Neural cell (in vitro differentiated cells): ENCODE data around the gene DNAAF5. TPM values are rescaled to one million over a fixed set of nuclear protein-coding genes. Genes with fewer than 3 reads are reported as not detected.

Source experiments
- H2AFZ ChIP-seq: fragments of 200-600, 300-800 bp; sonication (generic), shearing (Covaris generic); 2 replicates; pipeline ENCODE4 v1.6.0; 2014; ENCODE audit warnings: low read depth, mild to moderate bottlenecking, antibody characterized with exemption, low read length, moderate library complexity
- H3F3A ChIP-seq: fragments of 200-600 bp; shearing (Covaris generic); 2 replicates; pipeline ENCODE4 v1.6.1; 2016; ENCODE audit warnings: mild to moderate bottlenecking, moderate library complexity, mixed read lengths, antibody characterized with exemption, low read length; ENCODE audit not compliant: insufficient read depth, poor library complexity, severe bottlenecking
- H3K27ac ChIP-seq: fragments of 200-600, 300-800 bp; sonication (generic), shearing (Covaris generic); 2 replicates; pipeline ENCODE4 v1.5.1; 2014; ENCODE audit warnings: mild to moderate bottlenecking, low read length, moderate library complexity
- H3K27me3 ChIP-seq: fragments of 300-800, 200-600 bp; sonication (generic), shearing (Covaris generic); 2 replicates; pipeline ENCODE4 v1.6.0; 2014; ENCODE audit warnings: mild to moderate bottlenecking, low read depth, low read length, moderate library complexity; ENCODE audit not compliant: insufficient read depth
- H3K36me3 ChIP-seq: fragments of 300-800, 200-600 bp; sonication (generic), shearing (Covaris generic); 2 replicates; pipeline ENCODE4 v1.5.1; 2014; ENCODE audit warnings: mild to moderate bottlenecking, antibody characterized with exemption, low read length, moderate library complexity; ENCODE audit not compliant: insufficient read depth
- H3K4me2 ChIP-seq: fragments of 300-800, 200-600 bp; sonication (generic), shearing (Covaris generic); 2 replicates; pipeline ENCODE4 v1.6.0; 2014; ENCODE audit warnings: mild to moderate bottlenecking, low read length
- H3K4me3 ChIP-seq: fragments of 300-800, 200-600 bp; sonication (generic), shearing (Covaris generic); 2 replicates; pipeline ENCODE4 v1.5.1; 2014; ENCODE audit warnings: mild to moderate bottlenecking, low read length, moderate library complexity
- H3K79me2 ChIP-seq: fragments of 200-600 bp; shearing (Covaris generic); replicated peaks from 2 replicates; pipeline ENCODE4 v1.6.0; 2014; ENCODE audit warnings: mild to moderate bottlenecking, low read length, moderate library complexity; ENCODE audit not compliant: insufficient read depth
- H3K9ac ChIP-seq: fragments of 300-800, 200-600 bp; sonication (generic), shearing (Covaris generic); 2 replicates; pipeline ENCODE4 v1.6.1; 2016; ENCODE audit warnings: mild to moderate bottlenecking, low read length, mixed read lengths
- H3K9me2 ChIP-seq: fragments of 200-600 bp; shearing (Covaris generic); 2 replicates; pipeline ENCODE4 v1.6.1; 2016; ENCODE audit warnings: mild to moderate bottlenecking, low read length, mixed read lengths; ENCODE audit not compliant: insufficient read depth
- H3K9me3 ChIP-seq: fragments of 200-600, 300-800 bp; sonication (generic), shearing (Covaris generic); 2 replicates; pipeline ENCODE4 v1.6.1; 2016; ENCODE audit warnings: mild to moderate bottlenecking, mixed run types, low read length, moderate library complexity, mixed read lengths
- H4K20me1 ChIP-seq: fragments of 200-600 bp; shearing (Covaris generic); 2 replicates; pipeline ENCODE4 v1.6.1; 2016; ENCODE audit warnings: mild to moderate bottlenecking, mixed run types; ENCODE audit not compliant: insufficient read depth
- CTCF ChIP-seq: fragments of 450-650 bp; IDR thresholded peaks from 2 replicates; pipeline ENCODE4 v1.5.1; 2014; ENCODE audit warnings: antibody characterized with exemption, mild to moderate bottlenecking, moderate library complexity; ENCODE audit not compliant: poor library complexity, severe bottlenecking
- EP300 ChIP-seq: fragments of 450-650 bp; conservative IDR thresholded peaks from 2 replicates; pipeline ENCODE4 v1.6.1; 2014; ENCODE audit warnings: antibody characterized with exemption, mild to moderate bottlenecking, moderate library complexity; ENCODE audit not compliant: poor library complexity, severe bottlenecking
- EZH2 ChIP-seq: fragments of 200-600, 300-800 bp; shearing (Covaris generic), sonication (generic); IDR thresholded peaks from 2 replicates; pipeline ENCODE4 v1.6.1; 2014; ENCODE audit warnings: antibody characterized with exemption, low read length, borderline replicate concordance, mild to moderate bottlenecking; ENCODE audit not compliant: insufficient read depth, poor library complexity, severe bottlenecking
- MXI1 ChIP-seq: fragments of 450-650 bp; conservative IDR thresholded peaks from 2 replicates; pipeline ENCODE4 v1.6.1; 2014; ENCODE audit warnings: antibody characterized with exemption, mild to moderate bottlenecking; ENCODE audit not compliant: poor library complexity, severe bottlenecking
- POLR2AphosphoS5 ChIP-seq: IDR thresholded peaks from 2 replicates; pipeline ENCODE4 v1.6.1; 2012
- RAD21 ChIP-seq: fragments of 450-650 bp; conservative IDR thresholded peaks from 2 replicates; pipeline ENCODE4 v1.6.1; 2014; ENCODE audit warnings: antibody characterized with exemption, mild to moderate bottlenecking, moderate library complexity
- REST ChIP-seq: IDR thresholded peaks from 2 replicates; pipeline ENCODE4 v1.6.1; 2012; ENCODE audit warnings: borderline replicate concordance
- SMC3 ChIP-seq: fragments of 450-650 bp; conservative IDR thresholded peaks from 2 replicates; pipeline ENCODE4 v1.6.1; 2014; ENCODE audit warnings: antibody characterized with exemption, mild to moderate bottlenecking, moderate library complexity; ENCODE audit not compliant: poor library complexity
- TAF1 ChIP-seq: IDR thresholded peaks from 2 replicates; pipeline ENCODE4 v1.6.1; 2012; ENCODE audit warnings: low read depth
- polyA plus RNA-seq: library from polyadenylated mRNA; depleted of rRNA; stranded (reverse); fragments of >200 nt; gene quantifications from 2 replicates; pipeline ENCODE4 v1.2.3, GENCODE V29; 2014

Gene DNAAF5
- polyA plus RNA-seq, 1 donor from 2014 or later, result 5.3 TPM

DNA sequence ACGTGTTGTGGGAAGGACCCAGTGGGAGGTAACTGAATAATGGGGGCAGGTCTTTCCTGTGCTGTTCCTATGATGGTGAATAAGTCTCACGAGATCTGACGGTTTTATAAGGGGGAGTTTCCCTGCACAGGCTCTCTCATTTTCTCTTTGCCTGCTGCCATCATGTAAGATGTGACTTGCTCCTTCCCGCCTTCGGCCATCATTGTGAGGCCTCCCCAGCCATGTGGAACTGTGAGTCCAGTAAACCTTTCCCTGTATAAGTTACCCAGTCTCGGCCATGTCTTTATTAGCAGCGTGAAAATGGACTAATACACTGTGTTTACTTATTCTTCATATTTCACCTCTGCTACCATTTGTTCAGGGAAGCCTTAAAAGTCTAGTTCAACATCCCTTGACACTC is 2.2 kb upstream of the DNAAF5 start:
- Histone ChIP-seq H3F3A (no peaks in the 10 kb centered on the region), H3K27me3 (no peaks in the 10 kb centered on the region), H3K4me3 (no peak overlapping the region)

DNA sequence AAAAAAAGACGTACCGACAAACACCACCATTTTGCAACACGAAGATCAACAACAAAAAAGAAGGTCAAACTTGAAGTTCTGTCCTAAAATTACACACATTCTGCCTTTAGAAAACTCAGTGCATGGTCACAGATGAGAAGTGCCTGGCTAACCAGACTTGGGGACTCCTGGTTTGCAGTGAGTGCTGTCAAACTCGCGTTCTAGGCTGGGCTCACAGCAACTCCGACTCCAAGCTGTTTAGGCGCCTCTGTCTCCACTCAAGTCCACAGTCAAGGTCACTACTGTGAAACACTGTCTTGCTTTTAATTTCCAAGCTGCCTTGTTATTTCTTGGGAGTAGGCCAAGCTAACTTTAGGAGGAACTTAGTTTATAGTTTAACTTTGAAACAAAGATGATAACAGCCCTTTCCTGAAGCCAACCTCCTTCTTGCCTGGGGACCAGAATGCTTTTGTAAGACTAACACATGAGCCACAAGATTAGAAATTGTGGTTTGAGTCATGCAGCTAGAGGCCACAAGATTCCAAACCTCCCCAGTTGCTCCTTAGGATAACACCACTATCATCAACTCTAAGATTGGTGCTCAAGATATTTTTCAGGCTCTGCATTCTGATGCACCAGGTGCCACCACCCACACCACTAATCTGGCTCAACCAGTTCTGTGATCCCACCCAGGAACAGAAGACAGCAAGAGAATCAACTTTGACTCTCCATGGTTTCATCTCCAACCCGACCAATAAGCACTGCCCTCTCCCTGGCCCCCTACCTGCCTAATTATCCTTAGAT is 1.1 kb upstream of the DNAAF5 start:
- Histone ChIP-seq H3K27me3 (no peaks in the 10 kb centered on the region), H3K36me3 (no peaks in the 10 kb centered on the region), H3K9me2 (no peaks in the 10 kb centered on the region), H3K4me3 (peak overlapping the region; percentile 76), H3F3A (no peaks in the 10 kb centered on the region), H4K20me1 (no peaks in the 10 kb centered on the region), H3K79me2 (peaks cover 10% of the 10 kb centered on the region), H2AFZ (no peak overlapping the region), H3K27ac (no peak overlapping the region), H3K4me2 (peak overlapping the region; percentile 49), H3K9ac (peak overlapping the region; percentile 70), H3K9me3 (peaks cover 3% of the 10 kb centered on the region)
- TF ChIP-seq SMC3, result no peak
- TF ChIP-seq CTCF, result no peak
- TF ChIP-seq MXI1, result no peak
- no peak for TF ChIP-seq TAF1
- no peak for TF ChIP-seq EZH2
- no peak for TF ChIP-seq EP300
- no peak for TF ChIP-seq RAD21

More for the DNA sequence above, 2.2 kb upstream of the DNAAF5 start:
- Histone ChIP-seq H2AFZ (no peak overlapping the region), H3K9me3 (peaks cover 3% of the 10 kb centered on the region), H3K79me2 (peaks cover 7% of the 10 kb centered on the region), H3K27ac (no peak overlapping the region), H3K9me2 (no peaks in the 10 kb centered on the region), H3K36me3 (no peaks in the 10 kb centered on the region), H3K9ac (no peak overlapping the region), H4K20me1 (no peaks in the 10 kb centered on the region), H3K4me2 (no peak overlapping the region)
- no peak for TF ChIP-seq RAD21
- no peak for TF ChIP-seq SMC3
- TF ChIP-seq TAF1, result no peak
- no peak for TF ChIP-seq REST
- TF ChIP-seq CTCF, result no peak
- TF ChIP-seq MXI1, result no peak
- no peak for TF ChIP-seq POLR2AphosphoS5
- no peak for TF ChIP-seq EZH2
- no peak for TF ChIP-seq EP300
